HepG2 (cell line): Measurements from ENCODE around the gene PACS2. TPM values are rescaled to one million over a fixed set of nuclear protein-coding genes. Genes with fewer than 3 reads are reported as not detected.

Source experiments
- ATAC-seq: fragments of 200-7000 bp; cut with Tn5 transposase; 3 replicates; pipeline ENCODE4 v1.9.1; 2020; ENCODE audit warnings: mild to moderate bottlenecking, moderate library complexity
- BruUV-seq: library from RNA; stranded (reverse); fragments of 400-500 nt; replicated peaks from 2 replicates; lab custom pipeline; 2021; lab: Mats Ljungman, UMichigan
- CTCF ChIA-PET: fragments of 300-600 bp; formaldehyde crosslinking; extraction: SDS; loops from one replicate; lab custom pipeline; 2021; ENCODE audit warnings: low total read pairs, inconsistent platforms, low intra/inter-chr PET ratio; lab: Yijun Ruan, JAX
- POLR2A ChIA-PET: fragments of 350-600 bp; sonication (Branson Sonifier 250); formaldehyde crosslinking; loops from one replicate; lab custom pipeline; 2020; ENCODE audit warnings: antibody characterized with exemption, inconsistent platforms; lab: Yijun Ruan, JAX
- DNase-seq: peaks from one replicate; pipeline ENCODE4 v3.0.0-alpha.2; 2015; ENCODE audit warnings: low spot score
- FAIRE-seq: peaks from 3 replicates; lab custom pipeline; 2011; peaks lifted over from hg19 to GRCh38; lab: Jason Lieb, UNC
- H2AFZ ChIP-seq: one replicate; pipeline ENCODE4 v1.6.1; 2011; ENCODE audit warnings: low read length, inconsistent platforms
- H3K27ac ChIP-seq: fragments of 300-600 bp; 3 replicates; pipeline ENCODE4 v1.8.0; 2011; ENCODE audit warnings: mixed run types, mild to moderate bottlenecking, mixed read lengths, low read length, inconsistent platforms; ENCODE audit not compliant: insufficient read depth; ENCODE audit errors: extremely low read length
- H3K27me3 ChIP-seq, 2 experiments: fragments of 200-600 bp in 1 of 2; 2 replicates in 1 of 2; 3 replicates in 1 of 2; pipeline versions ENCODE4 v1.6.0 to v1.8.0; 2011; ENCODE audit warnings: low read length in 2 of 2, mild to moderate bottlenecking in 2 of 2, moderate library complexity in 2 of 2, inconsistent platforms in 1 of 2; ENCODE audit not compliant: insufficient read depth in 2 of 2, control insufficient read depth in 1 of 2
- H3K36me3 ChIP-seq, 2 experiments: fragments of 200-600 bp in 1 of 2; replicated peaks in 1 of 2; 2 replicates in 1 of 2; 3 replicates in 1 of 2; pipeline versions ENCODE4 v1.5.1 to v1.8.0; 2011; ENCODE audit warnings: low read length in 2 of 2, inconsistent platforms in 1 of 2; ENCODE audit not compliant: insufficient read depth in 2 of 2, control insufficient read depth in 1 of 2
- H3K4me1 ChIP-seq: 2 replicates; pipeline ENCODE4 v1.5.1; 2012; ENCODE audit warnings: low read length, inconsistent platforms; ENCODE audit not compliant: insufficient read depth
- H3K4me2 ChIP-seq: 2 replicates; pipeline ENCODE4 v1.6.0; 2011; ENCODE audit warnings: low read depth, low read length, inconsistent platforms
- H3K4me3 ChIP-seq, 3 experiments: fragments of 200-600 bp in 1 of 3; sonication (generic), shearing (Covaris generic) in 1 of 3; replicated peaks in 1 of 3; 2 replicates each; pipeline ENCODE4 v1.5.1; 2011 to 2016; ENCODE audit warnings: low read length in 3 of 3, inconsistent platforms in 2 of 3, low read depth in 2 of 3, mild to moderate bottlenecking in 2 of 3, control low read depth in 1 of 3, mixed read lengths in 1 of 3; ENCODE audit not compliant: insufficient read depth in 1 of 3
- H3K79me2 ChIP-seq: one replicate; pipeline ENCODE4 v1.6.1; 2011; ENCODE audit warnings: low read length, inconsistent platforms; ENCODE audit not compliant: insufficient read depth
- H3K9ac ChIP-seq: 2 replicates; pipeline ENCODE4 v1.6.0; 2011; ENCODE audit warnings: mild to moderate bottlenecking, low read depth, low read length, inconsistent platforms; ENCODE audit not compliant: insufficient read depth
- H3K9me3 ChIP-seq: 2 replicates; pipeline ENCODE4 v1.5.1; 2012; ENCODE audit warnings: mild to moderate bottlenecking, low read length
- H4K20me1 ChIP-seq: 2 replicates; pipeline ENCODE4 v1.6.0; 2011; ENCODE audit warnings: inconsistent platforms, mild to moderate bottlenecking, low read length, moderate library complexity; ENCODE audit not compliant: insufficient read depth
- ARNTL ChIP-seq: sonication (generic); formaldehyde crosslinking; IDR thresholded peaks from 2 replicates; pipeline ENCODE4 v1.4.0; 2020; ENCODE audit warnings: mild to moderate bottlenecking, missing genetic modification reagents
- HNF4G ChIP-seq, 2 experiments: sonication (generic) in 1 of 2; formaldehyde crosslinking in 1 of 2; IDR thresholded peaks; 2 replicates each; pipeline versions ENCODE4 v1.4.0 to v1.6.1; 2011 to 2020; ENCODE audit warnings: borderline replicate concordance in 2 of 2, low read depth in 2 of 2, mild to moderate bottlenecking in 2 of 2, low read length in 1 of 2, missing genetic modification reagents in 1 of 2, moderate library complexity in 1 of 2
- TEAD3 ChIP-seq: optimal IDR thresholded peaks from 2 replicates; pipeline ENCODE3; 2016; ENCODE audit warnings: borderline replicate concordance
- TFE3 ChIP-seq: IDR thresholded peaks from 2 replicates; pipeline ENCODE4 v1.6.1; 2016
- WGBS: methylation state at CpG from one replicate; pipeline ENCODE4 v1.1.6; 2017; ENCODE audit warnings: low lambda C conversion rate; 5-methylcytosine and 5-hydroxymethylcytosine counted together
- in situ Hi-C: cut with HindIII; loops from 2 replicates; pipeline ENCODE4 v1.10.0; 2017; ENCODE audit warnings: low pct_unique_long_range_greater_than_20kb; ENCODE audit not compliant: extremely low pct_ligation_motif_present
- intact Hi-C: fragments of 100-400 bp; cut with micrococcal nuclease; formaldehyde crosslinking; loops from one replicate; pipeline ENCODE4 v1.10.0; 2022; ENCODE audit not compliant: unreplicated experiment
- polyA plus RNA-seq, 8 experiments: library from polyadenylated mRNA; depleted of rRNA in 3 of 8; stranded (reverse) in 7 of 8; unstranded in 1 of 8; fragments of >200 nt; fragmentation: Illumina TruSeq in 4 of 8; extraction: Trizol in 4 of 8; gene quantifications; 2 replicates each; pipeline versions ENCODE4 v1.2.1 to v1.2.3, GENCODE V29; 2011 to 2016; ENCODE audit warnings: low read depth in 4 of 8, missing spikeins in 1 of 8, mixed read lengths in 1 of 8; ENCODE audit not compliant: insufficient read depth in 1 of 8
- total RNA-seq, 5 experiments: library from RNA; depleted of rRNA; stranded (reverse); fragments of >200 nt; fragmentation: Illumina TruSeq; extraction: Trizol; gene quantifications; 2 replicates each; pipeline ENCODE4 v1.2.3, GENCODE V29; 2016; ENCODE audit warnings: low read depth in 1 of 5
- TF ChIP-seq, protein P1 (sequence below): sonication (generic); formaldehyde crosslinking; IDR thresholded peaks from 2 replicates; pipeline ENCODE4 v1.5.0; 2020; ENCODE audit warnings: mild to moderate bottlenecking, missing genetic modification reagents, moderate library complexity

Gene PACS2
- total and polyA plus RNA-seq, 2 of the 13 experiments (the other 11 are each of a cell fraction or from before 2014, with no cell fraction given): 23.6 to 27.6 TPM

- H3K27ac ChIP-seq: no peak overlapping the region
- TF ChIP-seq TEAD3 (CRISPR knock-in tag) (no peak), ARNTL (no peak), HNF4G (IDR thresholded peaks at IDR 0.05; ENCODE audit: borderline replicate concordance, low read depth, low read length) (no peak), HNF4G (CRISPR knock-in tag; IDR thresholded peaks at IDR 0.05; ENCODE audit: borderline replicate concordance, low read depth) (no peak), TFE3 (CRISPR knock-in tag) (no peak)
- TF ChIP-seq, protein P1, sequence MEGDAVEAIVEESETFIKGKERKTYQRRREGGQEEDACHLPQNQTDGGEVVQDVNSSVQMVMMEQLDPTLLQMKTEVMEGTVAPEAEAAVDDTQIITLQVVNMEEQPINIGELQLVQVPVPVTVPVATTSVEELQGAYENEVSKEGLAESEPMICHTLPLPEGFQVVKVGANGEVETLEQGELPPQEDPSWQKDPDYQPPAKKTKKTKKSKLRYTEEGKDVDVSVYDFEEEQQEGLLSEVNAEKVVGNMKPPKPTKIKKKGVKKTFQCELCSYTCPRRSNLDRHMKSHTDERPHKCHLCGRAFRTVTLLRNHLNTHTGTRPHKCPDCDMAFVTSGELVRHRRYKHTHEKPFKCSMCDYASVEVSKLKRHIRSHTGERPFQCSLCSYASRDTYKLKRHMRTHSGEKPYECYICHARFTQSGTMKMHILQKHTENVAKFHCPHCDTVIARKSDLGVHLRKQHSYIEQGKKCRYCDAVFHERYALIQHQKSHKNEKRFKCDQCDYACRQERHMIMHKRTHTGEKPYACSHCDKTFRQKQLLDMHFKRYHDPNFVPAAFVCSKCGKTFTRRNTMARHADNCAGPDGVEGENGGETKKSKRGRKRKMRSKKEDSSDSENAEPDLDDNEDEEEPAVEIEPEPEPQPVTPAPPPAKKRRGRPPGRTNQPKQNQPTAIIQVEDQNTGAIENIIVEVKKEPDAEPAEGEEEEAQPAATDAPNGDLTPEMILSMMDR (CRISPR knock-in tag): 0 out of 2 replicates have a peak, but pooled peaks have one; percentile 19
- H3K4me1 ChIP-seq: no peaks in the 10 kb centered on the region
- H3K9ac ChIP-seq: no peak overlapping the region
- ATAC-seq (no peak), FAIRE-seq (no peak), DNase-seq (no peak)
- intact Hi-C loops: no loop called here
- H3K27me3 ChIP-seq: no peaks in the 10 kb centered on the region
- H3K36me3 ChIP-seq: peaks cover 1 to 5% of the 10 kb centered on the region in 2 experiments; a peak in 3 of 5 replicates
- peaks cover 3% of the 10 kb centered on the region for H3K79me2 ChIP-seq
- WGBS: 95% methylated on average over 15 of the region's 22 CpGs
- H3K9me3 ChIP-seq: no peaks in the 10 kb centered on the region
- ChIA-PET POLR2A (interaction anchor here (0.8 kb wide), 1 partner anchor 30 kb away, joined by 3 read pairs; the partner anchor contains the start of gene BRF1), CTCF (no interaction called here)
- H3K4me3 ChIP-seq: no peak overlapping the region
- no peak overlapping the region for H3K4me2 ChIP-seq
- no peak overlapping the region for H2AFZ ChIP-seq
- in situ Hi-C loops: no loop called here
- BruUV-seq: no TSS peak
- H4K20me1 ChIP-seq: no peaks in the 10 kb centered on the region; the same call in 1 of the 2 replicates
These were observed 43.2 kb upstream of the PACS2 start for GRCh38 chr14:105271224-105271890.
